ENCODE results near the gene UHRF1. TPM values are rescaled to one million over a fixed set of nuclear protein-coding genes. Genes with fewer than 3 reads are reported as not detected.

The UHRF1 gene
- total RNA-seq, 4 donors from 2014 or later = 1.7 to 7.2 (median 3.0) TPM

DNA sequence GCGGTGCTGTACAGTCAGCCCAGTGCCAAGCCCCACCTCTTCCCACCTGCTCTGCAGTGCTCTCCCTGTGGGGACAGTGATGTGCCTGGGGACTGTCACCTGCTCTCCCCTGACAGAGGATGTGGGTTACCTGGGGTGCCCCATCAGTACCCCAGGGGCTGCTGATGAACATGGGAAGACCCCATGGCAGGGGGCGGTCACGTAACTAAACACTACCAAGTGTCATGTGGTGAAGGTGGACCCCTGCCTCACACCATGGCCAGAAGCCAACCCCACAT lies 72.3 kb downstream of the UHRF1 start:
- H3K4me3 ChIP-seq = no peak overlapping the region
- peaks cover 0 to 7% (median 0%) of the 10 kb centered on the region in 3 donors for H3K36me3 ChIP-seq
- TF ChIP-seq EP300 (IDR thresholded peaks at IDR 0.05) = no peak
- TF ChIP-seq, protein P1, sequence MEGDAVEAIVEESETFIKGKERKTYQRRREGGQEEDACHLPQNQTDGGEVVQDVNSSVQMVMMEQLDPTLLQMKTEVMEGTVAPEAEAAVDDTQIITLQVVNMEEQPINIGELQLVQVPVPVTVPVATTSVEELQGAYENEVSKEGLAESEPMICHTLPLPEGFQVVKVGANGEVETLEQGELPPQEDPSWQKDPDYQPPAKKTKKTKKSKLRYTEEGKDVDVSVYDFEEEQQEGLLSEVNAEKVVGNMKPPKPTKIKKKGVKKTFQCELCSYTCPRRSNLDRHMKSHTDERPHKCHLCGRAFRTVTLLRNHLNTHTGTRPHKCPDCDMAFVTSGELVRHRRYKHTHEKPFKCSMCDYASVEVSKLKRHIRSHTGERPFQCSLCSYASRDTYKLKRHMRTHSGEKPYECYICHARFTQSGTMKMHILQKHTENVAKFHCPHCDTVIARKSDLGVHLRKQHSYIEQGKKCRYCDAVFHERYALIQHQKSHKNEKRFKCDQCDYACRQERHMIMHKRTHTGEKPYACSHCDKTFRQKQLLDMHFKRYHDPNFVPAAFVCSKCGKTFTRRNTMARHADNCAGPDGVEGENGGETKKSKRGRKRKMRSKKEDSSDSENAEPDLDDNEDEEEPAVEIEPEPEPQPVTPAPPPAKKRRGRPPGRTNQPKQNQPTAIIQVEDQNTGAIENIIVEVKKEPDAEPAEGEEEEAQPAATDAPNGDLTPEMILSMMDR (IDR thresholded peaks at IDR 0.05) = no peak
- no peak for TF ChIP-seq POLR2A (IDR thresholded peaks at IDR 0.05)
- H3K27me3 ChIP-seq = no peaks in the 10 kb centered on the region
- peaks cover 3 to 74% (median 25%) of the 10 kb centered on the region in 4 donors for H3K4me1 ChIP-seq
- WGBS, 2 donors = 100% methylated on average over 2 of the region's 3 CpGs; no CpG with 5 or more reads in 1 of the 2 donors
- DNase-seq (ENCODE audit: low spot score in 2 of 2) = no peak
- H3K9me3 ChIP-seq = no peaks in the 10 kb centered on the region
- peak overlapping the region in 1 of 4 donors; percentile 2 for H3K27ac ChIP-seq

DNA sequence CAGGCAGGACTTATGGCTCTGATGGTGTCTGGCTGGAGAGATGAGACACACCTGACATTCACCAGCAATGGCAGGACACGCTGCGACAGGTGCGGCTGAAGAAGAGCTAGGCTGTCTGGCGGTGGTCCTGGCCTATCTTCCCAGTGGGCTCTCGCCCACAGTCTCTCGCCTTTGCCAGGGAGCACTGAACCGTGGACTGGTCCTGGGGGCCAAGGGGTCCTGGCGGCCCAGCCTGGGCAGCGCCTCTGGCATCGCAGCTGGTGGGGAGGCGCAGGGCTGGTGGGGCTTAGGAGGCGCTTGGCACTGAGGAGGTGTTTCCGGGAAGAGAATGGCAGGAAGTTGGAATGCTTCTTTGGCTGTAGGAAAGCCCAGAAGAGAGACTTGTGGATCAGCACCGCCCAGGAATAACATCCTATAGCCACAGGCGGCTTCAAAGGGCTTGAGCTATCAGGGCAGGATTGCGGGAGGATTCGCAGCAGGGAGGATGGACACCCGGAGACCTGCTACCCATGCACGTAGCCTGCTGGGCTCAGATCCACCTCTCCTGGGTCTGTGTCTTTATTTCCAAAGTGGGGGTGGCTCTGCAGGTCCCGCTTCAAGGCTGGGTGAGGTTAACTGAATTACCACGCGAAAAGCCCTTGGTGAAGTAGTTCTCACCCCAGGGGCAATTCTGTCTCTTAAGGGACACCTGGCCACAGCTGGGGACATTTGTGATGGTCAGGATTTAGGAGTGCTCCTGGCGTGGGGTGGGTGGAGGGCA lies 74.2 kb downstream of the UHRF1 start:
- peaks cover 0 to 7% (median 0%) of the 10 kb centered on the region in 3 donors for H3K36me3 ChIP-seq
- TF ChIP-seq POLR2A (IDR thresholded peaks at IDR 0.05) = no peak
- TF ChIP-seq, protein P1 (IDR thresholded peaks at IDR 0.05) = no peak
- no peak for TF ChIP-seq EP300 (IDR thresholded peaks at IDR 0.05)
- peaks cover 0 to 75% (median 26%) of the 10 kb centered on the region in 4 donors for H3K4me1 ChIP-seq
- DNase-seq (ENCODE audit: low spot score in 2 of 2) = no peak
- H3K27ac ChIP-seq = peak overlapping the region in 1 of 4 donors; percentile 18
- H3K9me3 ChIP-seq = no peaks in the 10 kb centered on the region
- WGBS, 2 donors = 75% methylated on average over 16 to 22 of the region's 23 CpGs
- no peaks in the 10 kb centered on the region for H3K27me3 ChIP-seq
- no peak overlapping the region for H3K4me3 ChIP-seq

DNA sequence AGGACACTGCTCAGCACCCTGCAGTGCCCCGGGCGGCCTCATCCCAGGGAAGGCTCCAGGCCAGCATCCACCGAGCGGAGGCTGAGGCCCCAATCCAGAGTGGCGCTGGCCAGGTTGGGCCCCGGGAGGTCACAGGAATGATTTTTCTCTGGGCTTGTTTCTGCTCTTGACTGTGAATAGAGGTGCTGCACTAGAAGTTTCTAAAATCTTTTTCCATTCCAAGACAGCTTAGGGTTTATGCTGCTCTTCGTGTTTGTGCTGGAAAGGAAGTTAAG lies 74.7 kb downstream of the UHRF1 start:
- H3K27me3 ChIP-seq = no peaks in the 10 kb centered on the region
- no peak overlapping the region for H3K4me3 ChIP-seq
- peaks cover 0 to 75% (median 27%) of the 10 kb centered on the region in 4 donors for H3K4me1 ChIP-seq
- H3K9me3 ChIP-seq = no peaks in the 10 kb centered on the region
- peaks cover 0 to 7% (median 0%) of the 10 kb centered on the region in 3 donors for H3K36me3 ChIP-seq
- H3K27ac ChIP-seq = no peak overlapping the region
- 50 to 66% methylated on average over 7 of the region's 7 CpGs for WGBS, 2 donors
- TF ChIP-seq EP300 (IDR thresholded peaks at IDR 0.05) (no peak), POLR2A (IDR thresholded peaks at IDR 0.05) (no peak)
- TF ChIP-seq, protein P1 (IDR thresholded peaks at IDR 0.05) = no peak
- no peak for DNase-seq (ENCODE audit: low spot score in 2 of 2)

DNA sequence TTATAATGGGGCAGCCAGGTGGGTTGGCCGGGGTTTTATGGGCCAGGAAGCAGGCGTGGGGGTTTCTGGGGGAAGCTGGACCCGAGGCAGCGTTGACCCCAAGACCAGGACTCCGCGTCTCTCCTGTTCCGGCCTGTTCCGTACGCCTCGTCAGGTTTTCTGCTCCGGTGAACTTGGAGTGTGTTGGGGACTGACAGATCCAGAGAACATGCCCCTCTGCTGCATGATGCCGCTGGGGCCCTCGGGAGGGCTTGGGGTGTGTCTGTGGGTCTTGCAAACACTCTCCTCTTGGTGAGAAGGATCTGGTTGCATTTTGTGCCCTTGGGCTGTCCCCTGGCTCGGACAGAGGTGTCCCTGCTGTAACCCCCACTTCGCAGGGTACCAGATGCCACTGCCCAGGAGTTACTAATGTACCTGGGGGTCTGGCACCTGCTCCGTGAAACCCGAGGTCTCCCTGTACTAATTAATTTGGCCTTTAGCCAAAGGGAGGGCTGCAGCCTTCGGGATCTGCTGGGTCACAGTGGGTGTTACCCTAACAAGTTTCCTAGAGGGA lies 75.2 kb downstream of the UHRF1 start:
- H3K27ac ChIP-seq = no peak overlapping the region
- TF ChIP-seq, protein P1 (IDR thresholded peaks at IDR 0.05) = no peak
- no peak for TF ChIP-seq POLR2A (IDR thresholded peaks at IDR 0.05)
- TF ChIP-seq EP300 (IDR thresholded peaks at IDR 0.05) = no peak
- no peak overlapping the region for H3K4me3 ChIP-seq
- peaks cover 0 to 75% (median 24%) of the 10 kb centered on the region in 4 donors for H3K4me1 ChIP-seq
- no peaks in the 10 kb centered on the region for H3K9me3 ChIP-seq
- H3K36me3 ChIP-seq = peaks cover 0 to 7% (median 0%) of the 10 kb centered on the region in 3 donors
- WGBS, 2 donors = 63 to 69% methylated on average over 17 to 18 of the region's 18 CpGs
- DNase-seq (ENCODE audit: low spot score in 2 of 2) = no peak
- H3K27me3 ChIP-seq = no peaks in the 10 kb centered on the region

DNA sequence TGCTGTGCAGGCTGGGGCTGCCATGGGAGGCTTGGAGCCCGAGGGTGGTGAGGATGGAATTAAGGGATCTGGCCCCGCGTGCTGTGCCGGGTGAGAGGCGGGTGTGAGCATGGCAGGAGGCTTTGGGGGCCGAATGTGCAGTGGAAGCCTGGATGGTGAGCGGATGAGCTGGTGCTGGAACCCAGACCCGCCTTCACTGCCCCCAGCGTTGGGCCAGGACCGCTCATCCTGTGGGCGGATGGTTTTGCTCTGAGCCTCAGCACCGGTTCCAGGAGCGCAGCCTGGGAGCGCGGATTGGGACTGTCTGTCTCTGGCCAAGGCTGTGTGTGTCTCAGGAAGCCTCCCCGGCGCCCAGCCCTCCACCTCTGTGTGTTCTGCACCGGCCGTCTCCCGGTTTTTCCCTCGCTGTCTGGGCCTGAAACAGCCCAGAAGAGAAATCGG lies 76.3 kb downstream of the UHRF1 start:
- no peaks in the 10 kb centered on the region for H3K9me3 ChIP-seq
- no peak for DNase-seq (ENCODE audit: low spot score in 2 of 2)
- H3K4me3 ChIP-seq = no peak overlapping the region
- H3K27me3 ChIP-seq = no peaks in the 10 kb centered on the region
- peaks cover 0 to 7% (median 0%) of the 10 kb centered on the region in 3 donors for H3K36me3 ChIP-seq
- WGBS, 2 donors = 81 to 86% methylated on average over 20 to 22 of the region's 22 CpGs
- peaks cover 0 to 75% (median 23%) of the 10 kb centered on the region in 4 donors for H3K4me1 ChIP-seq
- no peak overlapping the region for H3K27ac ChIP-seq
- TF ChIP-seq POLR2A (IDR thresholded peaks at IDR 0.05) = no peak
